Measurements from ENCODE around the gene KIF24.
"Not testable (repeated sequence)": the region's sequence is repeated elsewhere in the genome, so short reads cannot be mapped to it uniquely, and the experiment has no call there.

KIF24 gene

DNA sequence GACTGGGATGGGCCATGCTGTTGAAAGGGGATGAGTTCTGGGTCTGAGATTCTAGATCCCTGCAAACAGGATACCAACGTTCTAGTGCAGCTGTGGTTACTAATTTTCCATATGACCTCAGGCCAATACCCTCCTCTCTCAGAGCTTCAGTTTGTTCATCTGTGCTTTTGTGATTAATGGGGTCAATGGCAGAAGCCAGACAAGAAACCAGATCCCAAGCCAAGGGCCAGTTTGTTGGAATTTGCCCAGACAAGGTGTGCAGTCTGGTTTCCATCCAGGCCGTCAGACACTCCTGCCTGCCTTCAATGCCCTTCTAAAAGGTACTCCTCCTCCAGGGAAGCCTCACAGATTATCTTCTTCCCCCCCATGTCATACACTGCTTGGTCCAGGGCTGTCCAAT, 36.2 kb upstream of the KIF24 start:
- DNase-seq (ENCODE audit: low read depth in 2 of 2), result no peak

DNA sequence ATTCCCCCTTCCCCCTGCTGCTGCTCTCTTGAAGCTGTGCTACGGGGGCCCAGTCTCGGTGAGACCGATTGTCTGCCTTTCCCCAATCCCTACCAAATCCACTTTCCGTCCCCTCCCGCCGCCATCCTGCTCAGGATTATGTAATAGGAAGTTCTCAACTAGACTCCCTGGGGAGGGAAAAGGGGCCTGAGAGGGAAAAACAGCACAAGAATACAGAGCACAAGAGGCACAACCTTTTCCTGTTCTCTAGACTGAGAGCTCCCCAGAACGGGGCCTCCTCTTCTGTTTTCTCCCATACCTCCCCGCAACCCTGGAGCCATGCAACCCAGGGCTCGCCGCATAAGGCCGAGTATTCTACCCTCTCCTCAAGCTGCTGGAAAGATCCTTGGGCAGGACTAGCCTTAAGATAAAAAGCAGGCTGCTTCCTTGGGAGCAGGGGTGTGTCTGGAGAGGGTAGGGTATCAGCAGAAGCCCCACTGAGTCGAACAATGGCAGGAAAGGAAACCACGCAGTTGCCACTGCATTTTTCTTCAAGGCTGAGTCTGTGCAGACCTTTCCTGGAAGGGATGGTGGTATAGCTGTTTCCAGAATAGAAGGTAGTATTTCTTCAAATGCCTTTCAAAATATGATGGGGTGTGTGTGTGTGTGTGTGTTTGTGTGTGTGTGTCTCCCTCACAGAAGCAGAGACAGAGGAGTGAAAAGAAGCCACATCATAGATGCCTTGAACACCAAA, 34.7 kb upstream of the KIF24 start:
- DNase-seq (ENCODE audit: low read depth in 2 of 2), result no peak

DNA sequence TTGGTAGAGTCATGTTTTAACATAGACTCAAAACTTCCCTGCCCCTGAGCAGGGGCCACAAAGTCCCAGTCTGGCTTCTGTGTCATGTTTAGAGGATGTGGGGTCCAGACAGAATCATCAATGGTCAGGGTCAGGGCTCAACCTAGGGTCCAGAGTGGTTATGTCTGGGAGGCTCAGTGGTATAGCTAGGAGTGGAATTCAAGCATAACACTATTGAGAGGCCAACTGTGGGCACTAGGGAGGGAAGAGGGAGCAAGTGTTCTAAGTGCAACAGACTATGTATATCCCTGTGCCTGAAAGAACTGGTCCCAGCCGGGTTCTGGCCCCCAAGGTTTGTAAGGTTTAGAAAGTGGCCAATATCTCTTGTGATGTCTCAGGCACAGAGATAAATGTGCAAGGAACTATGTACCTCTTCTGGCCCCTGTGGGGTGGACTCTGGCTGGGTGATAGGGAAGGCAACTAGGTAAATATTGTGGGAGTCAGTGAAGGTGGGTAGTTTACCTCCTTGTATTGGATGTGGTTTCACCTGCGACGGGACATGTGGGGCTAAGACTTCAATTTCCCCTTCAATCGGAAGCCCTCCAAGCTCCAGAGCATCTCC, 33.6 kb upstream of the KIF24 start:
- DNase-seq (ENCODE audit: low read depth in 2 of 2), result no peak

DNA sequence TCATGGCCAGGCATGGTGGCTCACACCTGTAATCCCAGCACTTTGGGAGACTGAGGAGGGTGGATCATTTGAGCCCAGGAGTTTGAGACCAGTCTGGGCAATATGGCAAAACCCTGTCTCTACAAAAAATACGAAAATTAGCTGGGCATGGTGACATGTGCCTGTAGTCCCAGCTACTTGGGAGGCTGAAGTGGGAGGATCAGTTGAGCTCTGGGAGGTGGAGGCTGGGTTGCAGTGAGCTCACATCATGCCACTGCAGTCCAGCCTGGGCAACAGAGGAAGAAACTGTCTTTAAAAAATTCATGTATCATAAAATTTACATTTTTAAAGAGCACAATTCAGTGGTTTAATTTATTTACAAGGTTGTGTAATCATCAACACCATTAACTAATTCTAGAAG, 23.9 kb upstream of the KIF24 start:
- DNase-seq (ENCODE audit: low read depth in 2 of 2), result not testable (repeated sequence)

DNA sequence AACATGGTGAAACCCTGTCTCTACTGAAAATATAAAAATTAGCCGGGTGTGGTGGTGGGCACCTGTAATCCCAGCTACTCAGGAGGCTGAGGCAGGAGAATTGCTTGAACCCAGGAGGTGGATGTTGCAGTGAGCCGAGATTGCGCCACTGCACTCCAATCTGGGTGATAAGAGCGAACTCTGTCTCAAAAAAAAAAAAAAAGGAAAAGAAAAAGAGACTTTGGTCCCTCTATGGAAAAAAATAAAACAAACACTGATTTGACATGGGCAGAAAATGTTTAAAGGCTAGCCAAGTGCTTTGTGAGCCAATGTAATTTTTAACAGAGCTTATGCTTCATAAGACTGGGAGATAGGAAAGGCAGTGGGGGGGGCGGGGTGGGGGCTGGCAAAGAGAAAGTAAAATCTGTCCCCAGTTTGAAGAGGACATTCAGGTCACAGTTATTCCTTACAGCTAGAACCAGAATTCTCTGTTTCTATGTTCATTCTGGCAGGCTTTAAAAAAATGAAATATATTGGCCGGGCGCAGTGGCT, 23.1 kb upstream of the KIF24 start:
- not testable (repeated sequence) for DNase-seq (ENCODE audit: low read depth in 2 of 2)

DNA sequence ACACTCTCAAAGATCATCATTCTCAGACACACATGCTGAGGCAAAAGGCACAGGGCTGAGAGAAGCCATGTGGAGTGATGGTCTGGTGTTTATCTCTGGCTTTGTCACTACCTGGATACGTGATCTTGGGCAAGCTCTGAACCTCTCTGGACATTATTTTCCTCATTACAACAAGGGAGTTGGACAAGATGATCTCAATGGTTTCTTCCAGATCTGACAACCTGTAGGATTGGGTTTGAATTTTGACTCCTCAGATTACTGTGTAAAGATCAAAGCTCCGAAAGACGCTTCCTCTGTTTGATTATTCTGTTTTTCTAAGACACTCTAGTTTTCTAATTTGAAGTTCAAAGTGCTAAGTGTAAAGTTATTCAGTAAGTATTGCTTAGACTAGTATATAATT, 20.3 kb upstream of the KIF24 start:
- no peak for DNase-seq (ENCODE audit: low read depth in 2 of 2)

DNA sequence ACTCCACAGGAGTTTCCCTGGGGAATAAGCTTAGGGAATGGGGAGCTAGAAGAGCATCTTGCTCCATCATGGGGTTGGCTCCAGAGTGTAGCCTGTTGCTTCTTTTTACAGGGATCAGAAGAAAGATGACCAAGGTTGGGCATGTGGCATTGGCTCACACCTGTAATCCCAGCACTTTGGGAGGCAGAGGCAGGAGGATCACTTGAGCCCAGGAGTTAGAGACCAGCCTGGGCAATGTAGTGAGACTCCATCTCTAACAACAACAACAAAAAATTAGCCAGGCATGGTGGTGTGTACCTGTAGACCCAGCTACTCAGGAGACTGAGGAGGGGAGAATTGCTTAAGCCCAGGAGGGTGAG, 18.7 kb upstream of the KIF24 start:
- DNase-seq (ENCODE audit: low read depth in 2 of 2), result no peak

DNA sequence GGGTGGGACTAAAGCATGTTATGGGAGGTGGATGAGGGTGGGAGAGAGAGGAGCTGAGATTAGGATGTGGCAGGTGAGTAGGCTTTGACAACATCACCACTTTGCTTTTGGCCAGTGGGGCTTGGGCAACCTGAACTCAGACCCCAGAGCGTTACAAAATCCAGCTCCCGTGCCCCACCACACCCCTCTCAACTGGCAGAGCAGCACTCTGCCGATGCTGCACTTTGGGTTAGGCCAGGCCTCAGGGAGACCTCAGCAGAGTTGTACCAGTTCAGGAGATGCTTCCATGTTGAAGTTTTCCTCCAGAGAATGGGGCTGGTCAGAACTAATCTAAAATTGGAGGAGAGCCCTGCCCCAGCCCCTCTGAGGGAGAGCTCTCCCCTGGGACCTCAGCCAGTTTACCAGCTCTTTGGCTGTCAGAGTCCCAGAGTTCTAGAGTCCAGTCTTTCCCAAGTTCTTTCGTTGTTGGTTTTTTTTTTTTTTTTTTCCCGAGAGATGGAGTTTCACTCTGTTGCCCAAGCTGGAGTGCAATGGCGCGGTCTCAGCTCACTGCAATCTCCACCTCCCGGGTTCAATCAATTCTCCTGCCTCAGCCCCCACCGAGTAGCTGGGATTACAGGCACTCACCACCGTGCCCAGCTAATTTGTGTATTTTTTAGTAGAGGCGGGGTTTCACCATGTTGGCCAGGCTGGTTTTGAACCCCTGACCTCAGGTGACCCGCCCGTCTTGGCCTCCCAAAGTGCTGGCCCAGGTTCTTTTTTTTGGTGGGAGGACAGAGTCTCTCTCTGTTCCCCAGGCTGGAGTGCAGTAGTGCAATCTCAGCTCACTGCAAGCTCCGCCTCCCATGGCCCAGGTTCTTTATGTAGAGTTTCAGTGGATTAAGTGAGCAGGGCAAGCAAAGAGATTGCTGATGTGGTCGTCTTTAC, 18.1 kb upstream of the KIF24 start:
- DNase-seq (ENCODE audit: low read depth in 2 of 2), result no peak

DNA sequence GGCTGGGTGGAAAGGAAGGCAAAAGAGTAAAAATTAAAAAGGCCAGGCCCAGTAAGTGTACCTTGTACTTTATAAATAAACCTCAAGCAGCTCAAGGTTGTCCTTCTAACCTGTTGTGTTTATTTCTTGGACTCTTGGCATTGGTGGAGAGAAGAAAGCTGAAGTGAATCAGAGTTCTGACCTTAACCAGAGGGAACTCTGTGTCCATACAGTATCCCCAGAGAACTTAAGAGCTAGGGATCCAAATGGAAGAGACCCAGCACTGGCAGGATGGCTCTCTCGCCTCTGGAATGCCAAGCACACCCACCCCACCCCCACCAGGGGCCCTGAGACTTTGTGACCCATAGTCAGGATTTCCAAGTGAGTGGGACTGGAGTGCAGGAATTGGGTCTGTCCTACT, 14.5 kb upstream of the KIF24 start:
- no peak for DNase-seq (ENCODE audit: low read depth in 2 of 2)

DNA sequence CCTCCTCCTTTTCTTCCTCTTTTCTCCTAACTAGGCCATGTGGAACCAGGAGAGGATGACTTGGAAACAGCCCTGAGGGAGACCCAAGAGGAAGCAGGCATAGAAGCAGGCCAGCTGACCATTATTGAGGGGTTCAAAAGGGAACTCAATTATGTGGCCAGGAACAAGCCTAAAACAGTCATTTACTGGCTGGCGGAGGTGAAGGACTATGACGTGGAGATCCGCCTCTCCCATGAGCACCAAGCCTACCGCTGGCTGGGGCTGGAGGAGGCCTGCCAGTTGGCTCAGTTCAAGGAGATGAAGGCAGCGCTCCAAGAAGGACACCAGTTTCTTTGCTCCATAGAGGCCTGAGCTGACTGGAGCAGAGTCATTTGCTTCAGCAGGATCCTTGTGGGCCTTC, 14.0 kb upstream of the KIF24 start:
- DNase-seq (ENCODE audit: low read depth in 2 of 2), result no peak

DNA sequence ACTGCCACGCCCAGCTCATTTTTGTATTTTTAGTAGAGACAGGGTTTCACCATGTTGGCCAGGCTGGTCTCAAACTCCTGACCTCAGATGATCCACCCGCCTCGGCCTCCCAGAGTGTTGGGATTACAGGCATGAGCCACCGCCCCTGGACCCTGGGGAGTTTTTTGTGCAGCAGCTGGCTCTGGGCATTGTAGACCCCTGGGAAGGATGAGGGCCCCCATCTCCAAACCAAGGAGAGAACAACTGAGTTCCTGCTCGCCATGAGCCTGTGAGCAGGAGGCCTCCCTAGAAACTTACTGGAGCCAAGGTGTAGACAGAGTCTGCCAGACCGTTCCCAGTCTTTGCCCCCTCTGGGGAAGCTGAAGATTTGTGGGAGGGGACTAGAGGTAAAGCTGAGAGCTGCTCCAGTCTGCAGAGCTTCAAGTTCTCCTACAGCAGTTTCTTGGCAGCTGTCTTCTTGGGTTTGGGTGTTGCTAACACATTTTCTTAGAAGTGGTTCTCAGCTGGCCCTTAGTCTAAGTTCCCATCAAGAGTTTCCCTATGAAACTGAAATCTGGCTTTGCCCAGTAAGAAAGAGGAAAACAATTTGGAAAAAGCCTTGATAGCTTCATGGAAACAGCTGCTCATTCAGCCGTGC, 12.7 kb upstream of the KIF24 start:
- no peak for DNase-seq (ENCODE audit: low read depth in 2 of 2)

DNA sequence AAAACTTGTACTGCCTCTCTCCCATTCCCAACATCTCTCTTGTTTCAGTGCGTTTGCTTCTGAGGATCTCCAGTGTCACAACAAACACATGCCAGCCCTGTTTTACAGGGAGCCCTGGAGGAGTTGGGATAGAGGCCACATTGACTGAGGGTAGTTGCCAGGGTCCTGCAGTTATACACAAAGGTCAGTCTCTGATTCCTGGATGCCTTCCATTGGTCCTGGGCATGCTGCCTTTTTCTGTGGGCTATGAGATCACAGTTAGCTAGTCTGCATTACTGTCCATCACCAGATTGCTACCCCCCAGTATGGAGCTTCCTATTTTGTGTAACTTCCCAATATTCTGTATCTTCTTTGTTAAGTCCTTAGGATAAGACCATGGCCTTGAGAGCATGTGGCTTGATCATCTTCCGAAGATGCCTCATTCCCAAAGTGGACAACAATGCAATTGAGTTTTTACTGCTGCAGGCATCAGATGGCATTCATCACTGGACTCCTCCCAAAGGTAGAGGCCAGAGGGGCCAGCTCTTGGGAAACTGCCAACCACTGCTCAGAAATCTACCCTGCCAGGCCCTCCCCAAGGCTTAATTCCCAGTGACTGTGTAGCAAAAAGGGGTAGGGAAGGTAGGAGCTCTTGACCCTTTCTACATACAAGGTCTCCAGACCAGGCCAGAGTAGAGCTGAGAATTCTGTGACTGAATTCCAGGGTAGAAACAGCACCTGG, 9.8 kb upstream of the KIF24 start:
- DNase-seq (ENCODE audit: low read depth in 2 of 2), result no peak

DNA sequence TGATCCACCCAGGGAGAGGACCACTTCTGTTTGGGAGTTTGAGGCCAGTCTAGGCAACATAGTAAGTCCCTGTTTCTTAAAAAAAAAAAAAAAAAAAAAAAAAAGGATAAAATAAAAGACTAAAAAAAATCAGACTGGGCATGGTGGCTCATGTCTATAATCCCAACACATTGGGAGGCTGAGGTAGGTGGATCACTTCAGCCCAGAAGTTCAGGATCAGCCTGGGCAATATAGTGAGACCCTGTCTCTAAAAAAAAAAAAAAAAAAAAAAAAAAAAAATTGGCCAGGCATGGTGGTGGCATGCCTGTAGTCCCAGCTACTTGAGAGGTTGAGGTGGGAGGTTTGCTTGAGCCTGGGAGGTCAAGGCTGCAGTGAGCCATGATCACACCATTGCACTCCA, 9.0 kb upstream of the KIF24 start:
- not testable (repeated sequence) for DNase-seq (ENCODE audit: low read depth in 2 of 2)

DNA sequence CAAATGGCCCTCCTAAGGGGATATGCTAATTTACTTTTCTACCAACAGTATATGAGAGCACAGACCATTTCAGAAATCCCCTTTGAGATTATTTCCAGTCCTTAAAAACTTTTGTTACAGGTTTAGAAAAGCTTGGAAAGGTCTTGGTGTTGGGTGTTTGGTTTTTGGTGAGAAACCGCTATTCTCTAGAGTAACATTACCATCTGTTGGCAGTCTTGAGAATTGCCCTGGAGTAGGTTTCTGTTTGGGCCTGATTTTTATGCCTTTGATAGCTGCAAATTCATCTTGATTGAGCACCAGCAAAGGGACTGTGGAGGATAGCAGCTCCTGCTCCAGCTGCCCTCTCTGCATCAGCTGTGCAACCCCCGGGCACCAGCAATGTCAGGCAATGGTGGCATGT, 8.3 kb upstream of the KIF24 start:
- no peak for DNase-seq (ENCODE audit: low read depth in 2 of 2)

DNA sequence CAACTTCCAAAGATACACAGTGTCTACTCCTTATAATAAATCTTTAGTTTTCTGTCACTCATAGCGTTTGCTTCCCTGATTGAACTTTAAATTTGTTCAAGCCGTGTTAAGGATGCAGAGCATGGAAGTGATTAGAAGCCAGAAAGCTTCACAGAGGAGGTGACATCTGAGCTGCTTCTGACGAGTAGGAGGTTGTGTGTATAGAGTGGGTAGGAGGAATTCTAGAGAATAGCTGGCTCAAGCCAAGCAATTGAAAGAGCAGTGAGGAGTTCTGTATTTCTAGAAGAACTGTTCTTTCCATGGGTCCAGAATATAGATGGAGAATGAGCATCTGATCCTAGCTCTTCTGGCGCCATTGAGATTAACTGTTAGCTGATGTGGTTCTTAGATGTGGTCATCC, 6.3 kb upstream of the KIF24 start:
- no peak for DNase-seq (ENCODE audit: low read depth in 2 of 2)

DNA sequence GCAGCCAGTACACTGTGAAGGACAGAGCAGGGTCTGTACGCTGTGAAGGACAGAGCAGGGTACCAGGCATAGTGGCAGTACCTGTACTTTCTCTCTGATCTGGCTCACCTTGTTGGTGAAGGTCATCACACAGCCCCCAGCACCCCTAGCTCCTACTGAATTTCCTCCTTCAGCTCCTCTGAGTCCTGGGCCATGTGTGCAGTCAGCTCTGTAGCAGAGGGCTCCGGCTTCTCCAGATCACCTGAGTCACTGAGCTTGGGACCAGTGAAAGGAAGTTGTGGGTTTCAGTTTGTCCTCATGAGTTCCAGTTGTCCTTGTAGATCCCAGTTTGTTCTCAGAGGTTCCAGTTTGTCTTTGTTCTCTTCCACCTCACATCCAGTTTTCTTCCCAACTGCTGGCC, 5.8 kb upstream of the KIF24 start:
- no peak for DNase-seq (ENCODE audit: low read depth in 2 of 2)

DNA sequence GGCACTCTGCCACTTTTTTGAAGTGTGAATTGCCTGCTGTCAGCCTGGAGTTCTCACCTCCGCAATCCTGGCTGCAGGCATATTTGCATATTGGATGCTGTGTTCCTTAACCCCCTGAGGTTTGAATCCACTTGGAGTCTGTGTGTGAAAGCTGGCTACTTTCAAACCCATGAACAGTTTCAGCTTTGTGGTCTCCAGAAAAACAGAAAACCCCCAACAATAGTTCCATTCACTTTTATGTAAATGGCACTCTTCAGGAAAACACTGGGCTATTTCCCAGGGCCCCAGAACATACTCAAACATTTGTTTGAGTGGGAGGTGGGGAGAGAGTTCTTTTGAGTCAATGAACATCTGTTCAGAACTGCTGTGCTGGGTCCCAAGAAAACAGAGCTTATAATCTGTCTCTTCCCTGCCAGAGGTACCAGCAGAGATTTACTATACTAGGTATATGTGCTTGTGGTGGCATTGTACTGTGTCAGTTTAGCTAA, 5.3 kb upstream of the KIF24 start:
- no peak for DNase-seq (ENCODE audit: low read depth in 2 of 2)

DNA sequence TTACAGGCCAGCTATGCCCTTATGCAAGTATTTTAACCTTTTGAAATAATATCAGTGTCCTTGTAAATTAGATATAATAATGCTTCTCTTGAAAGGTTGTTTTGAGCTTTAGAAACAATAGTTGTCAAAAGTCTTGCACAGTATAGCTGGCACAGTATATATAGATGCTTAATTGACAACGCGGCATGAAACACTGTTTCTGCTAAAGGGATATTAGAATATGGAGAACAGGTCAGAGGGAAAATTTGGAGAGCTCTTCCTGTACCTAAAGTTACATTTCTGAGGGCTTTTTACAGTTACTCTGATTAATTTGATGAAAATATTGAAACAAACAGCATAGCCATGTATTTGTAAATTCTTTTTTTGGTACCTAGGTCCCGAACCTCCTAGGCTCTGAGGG, 4.8 kb upstream of the KIF24 start:
- no peak for DNase-seq (ENCODE audit: low read depth in 2 of 2)

DNA sequence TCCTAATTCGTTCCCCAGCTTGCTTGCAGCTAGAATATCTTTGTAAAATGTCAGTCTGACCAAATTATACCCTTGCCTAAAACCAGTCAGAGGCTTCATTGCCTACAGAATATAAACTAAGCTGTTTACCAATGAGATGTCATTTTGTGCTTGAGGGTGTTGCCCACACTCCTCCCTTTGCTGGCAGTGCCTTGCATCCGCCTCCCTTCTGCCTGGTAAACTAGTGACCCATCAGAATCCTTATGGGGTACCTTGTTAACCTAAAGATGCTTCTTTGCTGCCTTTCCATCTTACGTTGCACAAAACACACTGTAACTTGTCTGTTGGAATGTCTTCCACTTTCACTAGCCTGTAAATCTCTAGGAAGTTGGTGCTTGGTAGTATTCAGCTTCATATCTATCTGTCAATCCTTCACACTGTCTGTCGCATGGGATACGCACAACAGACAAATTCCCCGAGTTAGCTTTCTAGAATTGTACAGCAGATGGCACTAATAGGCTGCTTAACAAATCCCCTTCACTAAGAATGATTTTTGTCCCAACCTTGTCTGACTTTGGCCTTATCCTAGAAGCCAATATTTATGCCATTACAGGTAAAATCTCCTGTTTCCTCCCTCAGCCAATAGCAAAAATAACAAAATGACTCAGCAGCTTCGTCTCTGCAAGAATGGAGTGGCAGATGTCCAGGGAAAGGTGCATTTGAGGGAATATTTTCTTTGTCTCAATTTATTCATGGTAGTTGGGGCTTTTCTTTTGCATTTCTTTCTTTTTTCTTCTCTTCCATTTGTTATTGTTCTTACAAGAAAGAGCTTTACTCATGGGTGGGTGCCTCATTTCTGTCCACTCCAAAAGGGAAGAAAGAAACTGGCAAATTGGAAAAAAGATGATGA, 3.3 kb upstream of the KIF24 start:
- no peak for DNase-seq (ENCODE audit: low read depth in 2 of 2)

DNA sequence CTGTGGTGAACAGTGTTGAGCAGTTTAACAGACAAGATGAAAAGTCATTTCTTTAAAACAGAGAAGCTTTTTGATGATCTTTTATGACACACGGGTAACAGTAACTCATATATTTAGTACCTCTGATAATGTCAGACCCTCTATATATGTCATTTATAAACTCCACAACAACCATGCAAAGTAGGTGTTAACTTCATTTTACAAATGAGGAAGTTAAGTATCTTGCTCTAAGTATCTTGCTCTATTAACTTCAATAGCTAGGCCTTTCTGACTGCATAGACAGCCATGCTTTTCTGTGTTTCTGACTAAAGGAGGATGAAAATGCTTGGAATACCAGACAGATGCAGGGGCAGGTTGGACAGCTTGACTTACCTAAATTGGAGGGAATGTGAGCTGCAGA, 2.1 kb upstream of the KIF24 start:
- no peak for DNase-seq (ENCODE audit: low read depth in 2 of 2)
